GM12878 (cell line): Measurements from ENCODE around the gene PTAFR. TPM values are rescaled to one million over a fixed set of nuclear protein-coding genes. Genes with fewer than 3 reads are reported as not detected.

Source experiments
- ATAC-seq: fragments of 200-7000 bp; cut with Tn5 transposase; 3 replicates; pipeline ENCODE4 v1.9.1; 2020; ENCODE audit warnings: mild to moderate bottlenecking, moderate library complexity
- BruUV-seq: library from RNA; stranded (reverse); fragments of 400-500 nt; replicated peaks from 2 replicates; lab custom pipeline; 2021; lab: Mats Ljungman, UMichigan
- CTCF ChIA-PET: fragments of 300-600 bp; sonication (Branson Sonifier 250); formaldehyde crosslinking; extraction: SDS; loops from one replicate; lab custom pipeline; 2021; ENCODE audit warnings: inconsistent platforms; lab: Yijun Ruan, JAX
- POLR2A ChIA-PET: fragments of 350-600 bp; formaldehyde crosslinking; extraction: SDS; loops from one replicate; lab custom pipeline; 2021; ENCODE audit warnings: inconsistent platforms; lab: Charles Lee
- RAD21 ChIA-PET: fragments of 300-600 bp; sonication (Branson Sonifier 250); formaldehyde crosslinking; loops from one replicate; lab custom pipeline; 2023; ENCODE audit warnings: antibody characterized with exemption; ENCODE audit not compliant: unreplicated experiment; lab: Charles Lee
- SMC1A ChIA-PET: fragments of 300-600 bp; sonication (Branson Sonifier 250); formaldehyde crosslinking; loops from one replicate; lab custom pipeline; 2023; ENCODE audit not compliant: unreplicated experiment, uncharacterized antibody; lab: Charles Lee
- DNase-seq: peaks from one replicate; pipeline ENCODE4 v3.0.0-alpha.2; 2011; ENCODE audit warnings: low read depth, low spot score
- FAIRE-seq: peaks from 3 replicates; lab custom pipeline; 2011; peaks lifted over from hg19 to GRCh38; lab: Jason Lieb, UNC
- H2AFZ ChIP-seq: 2 replicates; pipeline ENCODE4 v1.6.0; 2011; ENCODE audit warnings: low read depth, low read length, control low read depth; ENCODE audit not compliant: control insufficient read depth
- H3K27ac ChIP-seq: 2 replicates; pipeline ENCODE4 v1.5.1; 2011; ENCODE audit warnings: control low read depth; ENCODE audit not compliant: control insufficient read depth, insufficient read depth
- H3K27me3 ChIP-seq, 2 experiments: replicated peaks in 1 of 2; 2 replicates each; pipeline versions ENCODE4 v1.6.0 to v1.6.1; 2011; ENCODE audit warnings: low read length in 1 of 2; ENCODE audit not compliant: control insufficient read depth in 2 of 2, insufficient read depth in 2 of 2
- H3K36me3 ChIP-seq, 2 experiments: 2 replicates each; pipeline ENCODE4 v1.5.1; 2011; ENCODE audit warnings: low read length in 1 of 2; ENCODE audit not compliant: control insufficient read depth in 2 of 2, insufficient read depth in 2 of 2
- H3K4me1 ChIP-seq: 2 replicates; pipeline ENCODE4 v1.6.1; 2011; ENCODE audit warnings: mild to moderate bottlenecking, low read length, moderate library complexity, mixed read lengths; ENCODE audit not compliant: control insufficient read depth, insufficient read depth
- H3K4me2 ChIP-seq: 2 replicates; pipeline ENCODE4 v1.6.0; 2011; ENCODE audit warnings: control low read depth; ENCODE audit not compliant: control insufficient read depth, insufficient read depth
- H3K4me3 ChIP-seq: fragments of 200-600 bp; sonication (generic); 2 replicates; pipeline ENCODE4 v1.5.1; 2016
- H3K79me2 ChIP-seq: 2 replicates; pipeline ENCODE4 v1.6.0; 2011; ENCODE audit warnings: low read length; ENCODE audit not compliant: control insufficient read depth, insufficient read depth
- H3K9ac ChIP-seq: 2 replicates; pipeline ENCODE4 v1.8.0; 2011; ENCODE audit warnings: low read length, control low read depth, mixed read lengths; ENCODE audit not compliant: control insufficient read depth, insufficient read depth
- H3K9me3 ChIP-seq: replicated peaks from 3 replicates; pipeline ENCODE4 v1.5.1; 2011; ENCODE audit warnings: mild to moderate bottlenecking, low read length; ENCODE audit not compliant: control insufficient read depth, insufficient read depth
- H4K20me1 ChIP-seq: 2 replicates; pipeline ENCODE4 v1.6.0; 2011; ENCODE audit not compliant: control insufficient read depth, insufficient read depth
- ESRRA ChIP-seq: IDR thresholded peaks from 2 replicates; pipeline ENCODE4 v1.6.1; 2012; ENCODE audit warnings: mild to moderate bottlenecking, low read length, improper control_type of control experiment
- GATAD2B ChIP-seq: fragments of 450-650 bp; conservative IDR thresholded peaks from 2 replicates; pipeline ENCODE4 v1.6.1; 2017; ENCODE audit warnings: low read depth, mild to moderate bottlenecking, moderate library complexity
- NBN ChIP-seq: fragments of 450-650 bp; IDR thresholded peaks from 2 replicates; pipeline ENCODE4 v1.6.1; 2016
- NFIC ChIP-seq: IDR thresholded peaks from 2 replicates; pipeline ENCODE4 v1.6.1; 2012; ENCODE audit warnings: low read depth, mild to moderate bottlenecking, inconsistent platforms, low read length, moderate library complexity
- NFYB ChIP-seq: IDR thresholded peaks from 2 replicates; pipeline ENCODE4 v1.6.1; 2011; ENCODE audit warnings: low read depth, mild to moderate bottlenecking, low read length, improper control_type of control experiment, moderate library complexity; ENCODE audit not compliant: insufficient read depth
- NR2F1 ChIP-seq: fragments of 450-650 bp; conservative IDR thresholded peaks from 2 replicates; pipeline ENCODE4 v1.6.1; 2017; ENCODE audit warnings: mild to moderate bottlenecking
- POU2F2 ChIP-seq: IDR thresholded peaks from 3 replicates; pipeline ENCODE4 v1.6.1; 2011; ENCODE audit warnings: low read depth, mild to moderate bottlenecking, low read length, borderline replicate concordance
- WGBS: methylation state at CpG from one replicate; pipeline ENCODE4 v1.1.6; 2016; ENCODE audit warnings: low lambda C conversion rate; ENCODE audit not compliant: insufficient replicate concordance, insufficient coverage; ENCODE audit errors: missing lambda C conversion rate; 5-methylcytosine and 5-hydroxymethylcytosine counted together
- in situ Hi-C: fragments of 300-500 bp; cut with MboI; formaldehyde crosslinking; loops from 9 replicates; pipeline ENCODE4 v1.14.3; 2018; ENCODE audit warnings: mixed read lengths
- intact Hi-C: fragments of 100-400 bp; cut with micrococcal nuclease; formaldehyde crosslinking; loops from one replicate; pipeline ENCODE4 v1.14.2; 2022; ENCODE audit not compliant: unreplicated experiment
- polyA plus RNA-seq, 11 experiments: library from polyadenylated mRNA; depleted of rRNA in 4 of 11; unstranded in 6 of 11; stranded (reverse) in 5 of 11; fragments of >200 nt; fragmentation: Nextera tagmentation in 4 of 11; fragmentation: Illumina TruSeq in 1 of 11; extraction: Ambion mirVana in 4 of 11; extraction: Trizol in 1 of 11; gene quantifications; 1 replicate in 1 of 11; 2 replicates in 10 of 11; pipeline versions ENCODE4 v1.2.1 to v1.2.3, GENCODE V29; 2011 to 2016; ENCODE audit warnings: inconsistent platforms in 2 of 11, missing spikeins in 2 of 11, low read depth in 1 of 11
- total RNA-seq, 4 experiments: library from RNA; depleted of rRNA in 3 of 4; stranded (reverse); fragments of >200 nt in 3 of 4; fragmentation: Illumina TruSeq in 1 of 4; extraction: Trizol in 1 of 4; gene quantifications; 2 replicates each; pipeline versions ENCODE4 v1.2.1 to v1.2.3, GENCODE V29; 2013 to 2021
- TF ChIP-seq, protein P1 (sequence below): fragments of 450-650 bp; IDR thresholded peaks from 2 replicates; pipeline ENCODE4 v1.6.1; 2017; ENCODE audit warnings: mild to moderate bottlenecking, low read depth, inconsistent platforms; ENCODE audit not compliant: poor library complexity, severe bottlenecking
- TF ChIP-seq, protein P2 (sequence below): fragments of 450-650 bp; IDR thresholded peaks from 2 replicates; pipeline ENCODE4 v1.6.1; 2016; ENCODE audit warnings: mild to moderate bottlenecking, moderate library complexity, borderline replicate concordance
- TF ChIP-seq, protein P3 (sequence below): fragments of 450-650 bp; IDR thresholded peaks from 2 replicates; pipeline ENCODE4 v1.6.1; 2016; ENCODE audit warnings: mild to moderate bottlenecking
- TF ChIP-seq, protein P4 (sequence below): IDR thresholded peaks from 2 replicates; pipeline ENCODE4 v1.6.1; 2012; ENCODE audit warnings: low read depth, low read length, improper control_type of control experiment

PTAFR gene
- total and polyA plus RNA-seq, 10 of the 15 experiments (the other 5 are each of a cell fraction or from before 2014, with no cell fraction given): 17.5 to 251 (median 27.7) TPM

DNA sequence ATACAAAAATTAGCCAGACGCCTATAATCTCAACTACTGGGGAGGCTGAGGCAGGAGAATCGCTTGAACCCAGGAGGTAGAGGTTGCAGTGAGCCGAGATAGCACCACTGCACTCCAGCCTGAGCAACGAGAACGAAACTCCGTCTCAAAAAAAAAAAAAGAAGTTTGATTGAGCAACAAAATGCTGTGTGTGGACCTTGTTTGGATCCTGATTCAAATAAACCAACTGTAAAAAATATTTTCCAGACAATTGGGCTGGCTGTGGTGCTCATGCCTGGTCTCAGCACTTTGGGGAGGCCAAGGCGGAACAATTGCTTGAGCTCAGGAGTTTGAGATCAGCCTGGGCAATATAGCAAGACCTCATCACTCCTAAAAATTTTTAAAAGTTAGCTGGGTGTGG, 16.8 kb downstream of the PTAFR start:
- intact Hi-C loops: no loop called here
- ChIA-PET RAD21 (interaction anchor here (0.5 to 2.7 kb wide), 4 partner anchors 11 to 172 kb away, joined by 3 to 13 read pairs (median 4); no protein-coding TSS in a partner anchor), CTCF (no interaction called here), SMC1A (interaction anchor here (1.2 to 1.5 kb wide), 3 partner anchors 9 to 88 kb away, joined by 3 to 7 read pairs (median 4); no protein-coding TSS in a partner anchor), POLR2A (interaction anchor here (0.6 to 0.7 kb wide), 2 partner anchors 520 to 1372 kb away, joined by 3 read pairs; partner anchors contain the start of gene PIGV)
- ATAC-seq (no peak), DNase-seq (no peak), FAIRE-seq (no peak)
- no peak overlapping the region for H3K4me3 ChIP-seq
- peaks cover 0 to 11% of the 10 kb centered on the region in 2 experiments; a peak in 2 of 4 replicates for H3K36me3 ChIP-seq
- no peak overlapping the region for H3K4me2 ChIP-seq
- no peak overlapping the region for H3K27ac ChIP-seq
- no peaks in the 10 kb centered on the region for H3K9me3 ChIP-seq
- H4K20me1 ChIP-seq: no peaks in the 10 kb centered on the region; the same call in 1 of the 2 replicates
- WGBS: 93% methylated on average over 6 of the region's 7 CpGs
- H2AFZ ChIP-seq: no peak overlapping the region
- no peak overlapping the region for H3K9ac ChIP-seq
- no peaks in the 10 kb centered on the region for H3K27me3 ChIP-seq
- H3K79me2 ChIP-seq: no peaks in the 10 kb centered on the region
- in situ Hi-C loops: no loop called here
- TF ChIP-seq ESRRA (no peak), NFIC (no peak), NR2F1 (no peak), POU2F2 (no peak), GATAD2B (no peak), NFYB (no peak), NBN (no peak)
- TF ChIP-seq, protein P1, sequence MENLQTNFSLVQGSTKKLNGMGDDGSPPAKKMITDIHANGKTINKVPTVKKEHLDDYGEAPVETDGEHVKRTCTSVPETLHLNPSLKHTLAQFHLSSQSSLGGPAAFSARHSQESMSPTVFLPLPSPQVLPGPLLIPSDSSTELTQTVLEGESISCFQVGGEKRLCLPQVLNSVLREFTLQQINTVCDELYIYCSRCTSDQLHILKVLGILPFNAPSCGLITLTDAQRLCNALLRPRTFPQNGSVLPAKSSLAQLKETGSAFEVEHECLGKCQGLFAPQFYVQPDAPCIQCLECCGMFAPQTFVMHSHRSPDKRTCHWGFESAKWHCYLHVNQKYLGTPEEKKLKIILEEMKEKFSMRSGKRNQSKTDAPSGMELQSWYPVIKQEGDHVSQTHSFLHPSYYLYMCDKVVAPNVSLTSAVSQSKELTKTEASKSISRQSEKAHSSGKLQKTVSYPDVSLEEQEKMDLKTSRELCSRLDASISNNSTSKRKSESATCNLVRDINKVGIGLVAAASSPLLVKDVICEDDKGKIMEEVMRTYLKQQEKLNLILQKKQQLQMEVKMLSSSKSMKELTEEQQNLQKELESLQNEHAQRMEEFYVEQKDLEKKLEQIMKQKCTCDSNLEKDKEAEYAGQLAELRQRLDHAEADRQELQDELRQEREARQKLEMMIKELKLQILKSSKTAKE: no peak
- TF ChIP-seq, protein P2, sequence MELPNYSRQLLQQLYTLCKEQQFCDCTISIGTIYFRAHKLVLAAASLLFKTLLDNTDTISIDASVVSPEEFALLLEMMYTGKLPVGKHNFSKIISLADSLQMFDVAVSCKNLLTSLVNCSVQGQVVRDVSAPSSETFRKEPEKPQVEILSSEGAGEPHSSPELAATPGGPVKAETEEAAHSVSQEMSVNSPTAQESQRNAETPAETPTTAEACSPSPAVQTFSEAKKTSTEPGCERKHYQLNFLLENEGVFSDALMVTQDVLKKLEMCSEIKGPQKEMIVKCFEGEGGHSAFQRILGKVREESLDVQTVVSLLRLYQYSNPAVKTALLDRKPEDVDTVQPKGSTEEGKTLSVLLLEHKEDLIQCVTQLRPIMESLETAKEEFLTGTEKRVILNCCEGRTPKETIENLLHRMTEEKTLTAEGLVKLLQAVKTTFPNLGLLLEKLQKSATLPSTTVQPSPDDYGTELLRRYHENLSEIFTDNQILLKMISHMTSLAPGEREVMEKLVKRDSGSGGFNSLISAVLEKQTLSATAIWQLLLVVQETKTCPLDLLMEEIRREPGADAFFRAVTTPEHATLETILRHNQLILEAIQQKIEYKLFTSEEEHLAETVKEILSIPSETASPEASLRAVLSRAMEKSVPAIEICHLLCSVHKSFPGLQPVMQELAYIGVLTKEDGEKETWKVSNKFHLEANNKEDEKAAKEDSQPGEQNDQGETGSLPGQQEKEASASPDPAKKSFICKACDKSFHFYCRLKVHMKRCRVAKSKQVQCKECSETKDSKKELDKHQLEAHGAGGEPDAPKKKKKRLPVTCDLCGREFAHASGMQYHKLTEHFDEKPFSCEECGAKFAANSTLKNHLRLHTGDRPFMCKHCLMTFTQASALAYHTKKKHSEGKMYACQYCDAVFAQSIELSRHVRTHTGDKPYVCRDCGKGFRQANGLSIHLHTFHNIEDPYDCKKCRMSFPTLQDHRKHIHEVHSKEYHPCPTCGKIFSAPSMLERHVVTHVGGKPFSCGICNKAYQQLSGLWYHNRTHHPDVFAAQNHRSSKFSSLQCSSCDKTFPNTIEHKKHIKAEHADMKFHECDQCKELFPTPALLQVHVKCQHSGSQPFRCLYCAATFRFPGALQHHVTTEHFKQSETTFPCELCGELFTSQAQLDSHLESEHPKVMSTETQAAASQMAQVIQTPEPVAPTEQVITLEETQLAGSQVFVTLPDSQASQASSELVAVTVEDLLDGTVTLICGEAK: no peak
- TF ChIP-seq, protein P3, sequence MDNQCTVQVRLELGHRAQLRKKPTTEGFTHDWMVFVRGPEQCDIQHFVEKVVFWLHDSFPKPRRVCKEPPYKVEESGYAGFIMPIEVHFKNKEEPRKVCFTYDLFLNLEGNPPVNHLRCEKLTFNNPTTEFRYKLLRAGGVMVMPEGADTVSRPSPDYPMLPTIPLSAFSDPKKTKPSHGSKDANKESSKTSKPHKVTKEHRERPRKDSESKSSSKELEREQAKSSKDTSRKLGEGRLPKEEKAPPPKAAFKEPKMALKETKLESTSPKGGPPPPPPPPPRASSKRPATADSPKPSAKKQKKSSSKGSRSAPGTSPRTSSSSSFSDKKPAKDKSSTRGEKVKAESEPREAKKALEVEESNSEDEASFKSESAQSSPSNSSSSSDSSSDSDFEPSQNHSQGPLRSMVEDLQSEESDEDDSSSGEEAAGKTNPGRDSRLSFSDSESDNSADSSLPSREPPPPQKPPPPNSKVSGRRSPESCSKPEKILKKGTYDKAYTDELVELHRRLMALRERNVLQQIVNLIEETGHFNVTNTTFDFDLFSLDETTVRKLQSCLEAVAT: no peak
- TF ChIP-seq, protein P4, sequence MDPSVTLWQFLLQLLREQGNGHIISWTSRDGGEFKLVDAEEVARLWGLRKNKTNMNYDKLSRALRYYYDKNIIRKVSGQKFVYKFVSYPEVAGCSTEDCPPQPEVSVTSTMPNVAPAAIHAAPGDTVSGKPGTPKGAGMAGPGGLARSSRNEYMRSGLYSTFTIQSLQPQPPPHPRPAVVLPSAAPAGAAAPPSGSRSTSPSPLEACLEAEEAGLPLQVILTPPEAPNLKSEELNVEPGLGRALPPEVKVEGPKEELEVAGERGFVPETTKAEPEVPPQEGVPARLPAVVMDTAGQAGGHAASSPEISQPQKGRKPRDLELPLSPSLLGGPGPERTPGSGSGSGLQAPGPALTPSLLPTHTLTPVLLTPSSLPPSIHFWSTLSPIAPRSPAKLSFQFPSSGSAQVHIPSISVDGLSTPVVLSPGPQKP: no peak
- no TSS peak for BruUV-seq
- H3K4me1 ChIP-seq: no peaks in the 10 kb centered on the region; the same call in 1 of the 2 replicates
